Effector memory CD4-positive, alpha-beta T cell (primary cell): ENCODE measurements around the gene IQCM.

ENCODE experiments used
- DNase-seq, 3 donors: peaks; one replicate each; pipeline ENCODE4 v3.0.0-alpha.2; 2020
- H3K27ac ChIP-seq: 2 replicates; pipeline ENCODE4 v1.7.0; 2013; ENCODE audit warnings: mild to moderate bottlenecking, low read length, moderate library complexity; ENCODE audit not compliant: insufficient read depth, poor library complexity, severe bottlenecking
- H3K27me3 ChIP-seq: replicated peaks from 2 replicates; pipeline ENCODE4 v1.7.0; 2013; ENCODE audit warnings: mild to moderate bottlenecking, low read length; ENCODE audit not compliant: insufficient read depth, control insufficient read depth, poor library complexity, severe bottlenecking
- H3K36me3 ChIP-seq: 2 replicates; pipeline ENCODE4 v1.7.0; 2013; ENCODE audit warnings: mild to moderate bottlenecking, low read length, moderate library complexity; ENCODE audit not compliant: control insufficient read depth, insufficient read depth
- H3K4me1 ChIP-seq: 2 replicates; pipeline ENCODE4 v1.7.0; 2013; ENCODE audit warnings: low read length, mild to moderate bottlenecking; ENCODE audit not compliant: control insufficient read depth, insufficient read depth, poor library complexity, severe bottlenecking
- H3K4me3 ChIP-seq: 2 replicates; pipeline ENCODE4 v1.7.0; 2013; ENCODE audit warnings: low read length, low read depth, mild to moderate bottlenecking; ENCODE audit not compliant: insufficient read depth, poor library complexity, severe bottlenecking
- H3K9me3 ChIP-seq: 2 replicates; pipeline ENCODE4 v1.7.0; 2013; ENCODE audit warnings: mild to moderate bottlenecking, low read length, moderate library complexity; ENCODE audit not compliant: control insufficient read depth

IQCM gene

DNA sequence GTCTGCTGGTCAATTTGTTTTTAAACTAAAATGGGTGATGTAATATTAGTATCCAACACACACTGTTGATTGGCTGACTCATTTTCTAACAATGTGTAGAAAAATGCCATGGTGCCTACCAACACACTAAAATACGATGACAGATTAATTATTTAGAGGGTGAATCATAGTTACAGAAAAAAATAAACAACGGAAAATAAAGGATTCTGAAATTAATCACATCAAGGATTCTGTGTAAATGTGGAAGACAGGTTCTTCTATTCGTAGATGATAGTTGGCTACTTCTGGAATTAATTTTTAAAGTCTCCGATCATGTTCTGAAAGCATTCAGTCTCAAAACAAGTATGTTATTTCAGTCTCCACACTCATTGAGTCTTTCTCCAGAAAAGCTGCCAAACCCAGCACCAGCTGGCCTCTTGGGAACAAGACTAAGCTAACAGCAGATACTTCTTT lies 8.2 kb upstream of the IQCM start:
- Histone ChIP-seq H3K36me3 (no peaks in the 10 kb centered on the region), H3K27me3 (no peaks in the 10 kb centered on the region), H3K9me3 (no peaks in the 10 kb centered on the region), H3K4me1 (no peaks in the 10 kb centered on the region), H3K4me3 (no peak overlapping the region), H3K27ac (no peak overlapping the region)
- no peak for DNase-seq

GRCh38 chr4:149801416-149801815 lies 14.2 kb downstream of the IQCM start:
- Histone ChIP-seq H3K9me3 (no peaks in the 10 kb centered on the region), H3K27ac (no peak overlapping the region), H3K36me3 (no peaks in the 10 kb centered on the region), H3K27me3 (no peaks in the 10 kb centered on the region), H3K4me3 (no peak overlapping the region), H3K4me1 (no peaks in the 10 kb centered on the region)
- DNase-seq = no peak

DNA sequence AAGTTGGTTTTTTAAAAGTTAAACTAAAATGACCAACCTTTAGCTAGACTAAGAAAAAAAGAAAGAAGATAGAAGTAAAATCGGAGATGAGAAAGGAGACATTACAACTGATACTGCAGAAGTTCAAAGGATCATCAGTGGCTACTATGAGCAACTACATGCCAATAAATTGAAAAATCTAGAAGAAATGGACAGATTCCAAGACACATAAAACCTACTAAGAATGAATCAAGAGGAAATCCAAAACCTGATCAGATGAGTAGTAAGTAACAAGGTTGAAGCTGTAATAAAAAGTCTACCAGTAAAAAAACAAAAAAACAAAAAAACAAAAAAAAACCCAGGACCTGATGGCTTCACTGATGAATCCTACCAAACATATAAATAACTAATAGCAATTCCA lies 16.1 kb downstream of the IQCM start:
- no peaks in the 10 kb centered on the region for H3K36me3 ChIP-seq
- DNase-seq = no peak
- H3K27me3 ChIP-seq = no peaks in the 10 kb centered on the region
- H3K27ac ChIP-seq = no peak overlapping the region
- no peak overlapping the region for H3K4me3 ChIP-seq
- no peaks in the 10 kb centered on the region for H3K4me1 ChIP-seq
- no peaks in the 10 kb centered on the region for H3K9me3 ChIP-seq

GRCh38 chr4:149796381-149796780 lies 19.3 kb downstream of the IQCM start:
- no peak overlapping the region for H3K4me3 ChIP-seq

GRCh38 chr4:149795256-149795655 lies 20.4 kb downstream of the IQCM start:
- H3K9me3 ChIP-seq = no peaks in the 10 kb centered on the region
- H3K4me1 ChIP-seq = no peaks in the 10 kb centered on the region
- H3K27me3 ChIP-seq = no peaks in the 10 kb centered on the region
- no peak for DNase-seq
- H3K27ac ChIP-seq = no peak overlapping the region
- H3K36me3 ChIP-seq = no peaks in the 10 kb centered on the region
- H3K4me3 ChIP-seq = no peak overlapping the region

More at GRCh38 chr4:149796381-149796780, 19.3 kb downstream of the IQCM start:
- Histone ChIP-seq H3K4me1 (no peaks in the 10 kb centered on the region), H3K36me3 (no peaks in the 10 kb centered on the region), H3K27ac (no peak overlapping the region), H3K27me3 (no peaks in the 10 kb centered on the region), H3K9me3 (no peaks in the 10 kb centered on the region)
- no peak for DNase-seq

- no peaks in the 10 kb centered on the region for H3K4me1 ChIP-seq
- H3K27ac ChIP-seq = no peak overlapping the region
- no peak for DNase-seq
- no peaks in the 10 kb centered on the region for H3K9me3 ChIP-seq
- H3K4me3 ChIP-seq = no peak overlapping the region
- no peaks in the 10 kb centered on the region for H3K27me3 ChIP-seq
- H3K36me3 ChIP-seq = no peaks in the 10 kb centered on the region
These were observed 21.3 kb downstream of the IQCM start for GRCh38 chr4:149794352-149794751.

GRCh38 chr4:149793459-149793858 lies 22.2 kb downstream of the IQCM start:
- H3K4me3 ChIP-seq = no peak overlapping the region
- no peak for DNase-seq

GRCh38 chr4:149791851-149792250 lies 23.8 kb downstream of the IQCM start:
- H3K27ac ChIP-seq = no peak overlapping the region
- no peak overlapping the region for H3K4me3 ChIP-seq
- no peaks in the 10 kb centered on the region for H3K27me3 ChIP-seq
- no peaks in the 10 kb centered on the region for H3K4me1 ChIP-seq
- H3K9me3 ChIP-seq = no peaks in the 10 kb centered on the region
- no peak for DNase-seq
- no peaks in the 10 kb centered on the region for H3K36me3 ChIP-seq

More at GRCh38 chr4:149793459-149793858, 22.2 kb downstream of the IQCM start:
- Histone ChIP-seq H3K27ac (no peak overlapping the region), H3K9me3 (no peaks in the 10 kb centered on the region), H3K4me1 (no peaks in the 10 kb centered on the region), H3K36me3 (no peaks in the 10 kb centered on the region), H3K27me3 (no peaks in the 10 kb centered on the region)

- no peaks in the 10 kb centered on the region for H3K4me1 ChIP-seq
- H3K27me3 ChIP-seq = no peaks in the 10 kb centered on the region
- no peaks in the 10 kb centered on the region for H3K36me3 ChIP-seq
- H3K27ac ChIP-seq = no peak overlapping the region
- no peak for DNase-seq
- H3K4me3 ChIP-seq = no peak overlapping the region
- H3K9me3 ChIP-seq = no peaks in the 10 kb centered on the region
These were observed 25.3 kb downstream of the IQCM start for GRCh38 chr4:149790172-149790907.

DNA sequence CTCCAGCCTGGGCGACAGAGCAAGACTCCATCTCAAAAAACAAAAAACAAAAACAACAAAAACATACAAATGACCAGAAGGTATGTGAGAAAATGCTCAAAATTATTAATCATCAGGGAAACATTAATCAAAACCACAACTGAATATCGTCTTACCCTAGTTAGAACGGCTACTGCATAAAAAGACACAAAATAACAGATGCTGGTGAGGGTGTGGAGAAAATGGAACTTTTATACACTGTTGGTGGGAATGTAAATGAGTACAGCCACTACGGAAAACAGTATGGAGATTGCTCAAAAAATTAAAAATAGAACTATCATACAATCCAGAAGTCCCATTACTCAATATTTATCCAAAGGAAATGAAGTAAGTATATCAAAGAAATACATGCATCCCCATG lies 27.3 kb downstream of the IQCM start:
- DNase-seq = no peak
- Histone ChIP-seq H3K4me1 (no peaks in the 10 kb centered on the region), H3K9me3 (no peaks in the 10 kb centered on the region), H3K4me3 (no peak overlapping the region), H3K27me3 (no peaks in the 10 kb centered on the region), H3K27ac (no peak overlapping the region), H3K36me3 (no peaks in the 10 kb centered on the region)
